Muscle layer of colon (tissue), 2 donors: Measurements from ENCODE around the gene SYT9.
"Not testable (repeated sequence)": the region's sequence is repeated elsewhere in the genome, so short reads cannot be mapped to it uniquely, and the experiment has no call there.

Source experiments
- H3K27ac ChIP-seq: one replicate; pipeline ENCODE4 v1.7.0; 2013; ENCODE audit warnings: low read depth, mild to moderate bottlenecking, low read length, moderate library complexity
- H3K27me3 ChIP-seq, 2 donors: one replicate each; pipeline ENCODE4 v1.7.0; 2013; ENCODE audit warnings: low read length in 2 of 2, mild to moderate bottlenecking in 2 of 2; ENCODE audit not compliant: insufficient read depth in 2 of 2, control insufficient read depth in 1 of 2
- H3K36me3 ChIP-seq: one replicate; pipeline ENCODE4 v1.7.0; 2013; ENCODE audit warnings: mild to moderate bottlenecking, low read length; ENCODE audit not compliant: insufficient read depth
- H3K4me1 ChIP-seq: one replicate; pipeline ENCODE4 v1.7.0; 2013; ENCODE audit warnings: mild to moderate bottlenecking, low read length; ENCODE audit not compliant: insufficient read depth
- H3K4me3 ChIP-seq, 2 donors: one replicate each; pipeline ENCODE4 v1.7.0; 2013; ENCODE audit warnings: low read length in 2 of 2, low read depth in 1 of 2, mild to moderate bottlenecking in 1 of 2, moderate library complexity in 1 of 2
- H3K9ac ChIP-seq: one replicate; pipeline ENCODE4 v1.7.0; 2013; ENCODE audit warnings: low read length
- H3K9me3 ChIP-seq: one replicate; pipeline ENCODE4 v1.7.0; 2013; ENCODE audit warnings: mild to moderate bottlenecking, low read length
- donor health status: abdominal sarcoma.
- donor health status: Adenocarcinoma of cecum.

The SYT9 gene

GRCh38 chr11:7311903-7312302, 60.2 kb downstream of the SYT9 start:
- no peak overlapping the region for H3K9ac ChIP-seq
- no peaks in the 10 kb centered on the region for H3K4me1 ChIP-seq
- H3K4me3 ChIP-seq, result no peak overlapping the region
- H3K27me3 ChIP-seq, result no peaks in the 10 kb centered on the region
- no peak overlapping the region for H3K27ac ChIP-seq
- H3K36me3 ChIP-seq, result no peaks in the 10 kb centered on the region
- no peaks in the 10 kb centered on the region for H3K9me3 ChIP-seq

- H3K27ac ChIP-seq, result no peak overlapping the region
- no peaks in the 10 kb centered on the region for H3K9me3 ChIP-seq
- no peak overlapping the region for H3K4me3 ChIP-seq
- no peak overlapping the region for H3K9ac ChIP-seq
- no peaks in the 10 kb centered on the region for H3K4me1 ChIP-seq
- H3K36me3 ChIP-seq, result no peaks in the 10 kb centered on the region
- no peaks in the 10 kb centered on the region for H3K27me3 ChIP-seq
Measured at GRCh38 chr11:7314811-7315604, 63.3 kb downstream of the SYT9 start.

GRCh38 chr11:7319501-7319900, 67.8 kb downstream of the SYT9 start:
- H3K9ac ChIP-seq, result no peak overlapping the region
- no peaks in the 10 kb centered on the region for H3K4me1 ChIP-seq
- no peak overlapping the region for H3K27ac ChIP-seq
- H3K4me3 ChIP-seq, result no peak overlapping the region
- no peaks in the 10 kb centered on the region for H3K27me3 ChIP-seq
- no peaks in the 10 kb centered on the region for H3K36me3 ChIP-seq
- no peaks in the 10 kb centered on the region for H3K9me3 ChIP-seq

- Histone ChIP-seq H3K9ac (no peak overlapping the region), H3K4me1 (no peaks in the 10 kb centered on the region), H3K27me3 (no peaks in the 10 kb centered on the region), H3K27ac (no peak overlapping the region), H3K9me3 (no peaks in the 10 kb centered on the region), H3K36me3 (no peaks in the 10 kb centered on the region), H3K4me3 (no peak overlapping the region)
Measured at GRCh38 chr11:7320306-7320705, 68.6 kb downstream of the SYT9 start.

- no peak overlapping the region for H3K9ac ChIP-seq
- no peaks in the 10 kb centered on the region for H3K4me1 ChIP-seq
- no peak overlapping the region for H3K4me3 ChIP-seq
- no peaks in the 10 kb centered on the region for H3K36me3 ChIP-seq
- H3K9me3 ChIP-seq, result no peaks in the 10 kb centered on the region
- H3K27ac ChIP-seq, result no peak overlapping the region
- H3K27me3 ChIP-seq, result no peaks in the 10 kb centered on the region
Measured at GRCh38 chr11:7321473-7322450, 70.1 kb downstream of the SYT9 start.

GRCh38 chr11:7332451-7332850, 80.7 kb downstream of the SYT9 start:
- no peak overlapping the region for H3K9ac ChIP-seq
- H3K9me3 ChIP-seq, result no peaks in the 10 kb centered on the region
- H3K4me1 ChIP-seq, result no peaks in the 10 kb centered on the region
- no peak overlapping the region for H3K4me3 ChIP-seq
- H3K27ac ChIP-seq, result no peak overlapping the region
- H3K27me3 ChIP-seq, result no peaks in the 10 kb centered on the region
- H3K36me3 ChIP-seq, result no peaks in the 10 kb centered on the region

GRCh38 chr11:7332962-7333361, 81.3 kb downstream of the SYT9 start:
- H3K9ac ChIP-seq, result no peak overlapping the region
- no peak overlapping the region for H3K4me3 ChIP-seq
- H3K27ac ChIP-seq, result no peak overlapping the region
- H3K9me3 ChIP-seq, result no peaks in the 10 kb centered on the region
- H3K4me1 ChIP-seq, result no peaks in the 10 kb centered on the region
- no peaks in the 10 kb centered on the region for H3K36me3 ChIP-seq
- H3K27me3 ChIP-seq, result no peaks in the 10 kb centered on the region

- not testable (repeated sequence) for H3K36me3 ChIP-seq, H3K4me1 ChIP-seq, H3K9ac ChIP-seq, H3K9me3 ChIP-seq, H3K4me3 ChIP-seq, H3K27me3 ChIP-seq, H3K27ac ChIP-seq
Measured at GRCh38 chr11:7335442-7335841, 83.7 kb downstream of the SYT9 start.

GRCh38 chr11:7341551-7341950, 89.8 kb downstream of the SYT9 start:
- Histone ChIP-seq H3K36me3 (no peaks in the 10 kb centered on the region), H3K9ac (no peak overlapping the region), H3K27ac (no peak overlapping the region), H3K4me3 (no peak overlapping the region), H3K9me3 (no peaks in the 10 kb centered on the region), H3K4me1 (no peaks in the 10 kb centered on the region), H3K27me3 (no peaks in the 10 kb centered on the region)

GRCh38 chr11:7347611-7348431, 96.1 kb downstream of the SYT9 start:
- no peak overlapping the region for H3K9ac ChIP-seq
- H3K4me1 ChIP-seq, result no peaks in the 10 kb centered on the region
- H3K36me3 ChIP-seq, result no peaks in the 10 kb centered on the region
- H3K27ac ChIP-seq, result no peak overlapping the region
- no peaks in the 10 kb centered on the region for H3K9me3 ChIP-seq
- H3K4me3 ChIP-seq, result no peak overlapping the region
- H3K27me3 ChIP-seq, result no peaks in the 10 kb centered on the region
